GM12801 (cell line): ENCODE data around the gene EIPR1.

ENCODE experiments used
- TF ChIP-seq, protein P1 (sequence below): IDR thresholded peaks from one replicate; pipeline ENCODE4 v1.5.1; 2011; ENCODE audit warnings: control low read depth; ENCODE audit not compliant: insufficient read length; ENCODE audit errors: extremely low read depth

EIPR1 gene

DNA sequence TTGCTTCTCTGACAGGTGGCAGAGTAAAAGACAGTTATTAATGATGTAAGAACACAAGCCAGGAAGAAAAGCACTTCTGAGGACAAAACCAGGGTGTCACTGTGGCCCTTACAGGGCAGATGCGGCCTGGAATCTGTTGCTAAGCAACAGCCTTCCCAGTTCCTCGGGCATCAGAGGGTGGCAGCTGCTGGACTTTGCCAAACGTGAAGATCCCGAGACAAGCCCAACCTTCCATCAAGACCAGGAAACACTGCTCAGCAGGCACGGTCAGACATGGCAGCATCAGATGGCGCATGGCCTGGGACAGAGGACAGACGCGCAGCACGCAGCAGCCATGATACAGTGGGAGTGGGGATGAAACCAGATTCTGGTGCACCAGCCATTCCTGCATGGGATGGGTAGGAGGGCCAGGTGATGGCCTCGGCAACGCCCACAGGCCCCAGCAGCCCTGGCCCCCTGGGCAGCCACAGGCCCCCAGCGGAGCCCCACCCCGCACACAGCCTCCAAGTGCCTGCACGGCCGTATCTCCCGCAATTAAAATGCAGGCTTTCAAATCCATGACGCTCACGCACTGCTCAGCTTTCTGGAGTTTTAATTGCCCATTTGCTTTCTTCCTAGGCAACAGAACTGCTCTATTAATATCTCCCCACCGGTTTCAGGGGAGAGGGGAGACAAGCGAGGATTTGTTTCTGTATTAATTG, 89.0 kb downstream of the EIPR1 start:
- TF ChIP-seq, protein P1, sequence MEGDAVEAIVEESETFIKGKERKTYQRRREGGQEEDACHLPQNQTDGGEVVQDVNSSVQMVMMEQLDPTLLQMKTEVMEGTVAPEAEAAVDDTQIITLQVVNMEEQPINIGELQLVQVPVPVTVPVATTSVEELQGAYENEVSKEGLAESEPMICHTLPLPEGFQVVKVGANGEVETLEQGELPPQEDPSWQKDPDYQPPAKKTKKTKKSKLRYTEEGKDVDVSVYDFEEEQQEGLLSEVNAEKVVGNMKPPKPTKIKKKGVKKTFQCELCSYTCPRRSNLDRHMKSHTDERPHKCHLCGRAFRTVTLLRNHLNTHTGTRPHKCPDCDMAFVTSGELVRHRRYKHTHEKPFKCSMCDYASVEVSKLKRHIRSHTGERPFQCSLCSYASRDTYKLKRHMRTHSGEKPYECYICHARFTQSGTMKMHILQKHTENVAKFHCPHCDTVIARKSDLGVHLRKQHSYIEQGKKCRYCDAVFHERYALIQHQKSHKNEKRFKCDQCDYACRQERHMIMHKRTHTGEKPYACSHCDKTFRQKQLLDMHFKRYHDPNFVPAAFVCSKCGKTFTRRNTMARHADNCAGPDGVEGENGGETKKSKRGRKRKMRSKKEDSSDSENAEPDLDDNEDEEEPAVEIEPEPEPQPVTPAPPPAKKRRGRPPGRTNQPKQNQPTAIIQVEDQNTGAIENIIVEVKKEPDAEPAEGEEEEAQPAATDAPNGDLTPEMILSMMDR: no peak

DNA sequence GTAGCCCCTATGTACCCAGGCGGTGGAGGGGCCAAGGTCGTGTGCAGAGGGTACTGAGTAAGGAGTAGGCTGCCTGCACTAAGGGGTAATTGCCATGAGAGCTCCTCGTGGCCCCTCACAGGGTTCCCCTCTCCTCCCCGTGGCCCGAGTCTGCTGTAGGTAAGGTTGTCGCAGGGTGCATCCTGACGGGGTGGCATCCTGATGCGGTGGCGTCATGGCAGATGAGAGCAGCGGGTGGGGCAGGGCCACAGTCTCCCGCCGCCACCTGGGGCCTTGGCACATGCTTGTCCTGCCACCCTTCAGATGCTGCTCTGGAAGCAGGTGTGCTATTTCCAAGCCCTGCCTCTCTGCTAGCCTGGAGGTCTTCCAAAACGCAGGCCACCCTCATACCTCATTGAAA, 89.7 kb downstream of the EIPR1 start:
- TF ChIP-seq, protein P1: no peak

DNA sequence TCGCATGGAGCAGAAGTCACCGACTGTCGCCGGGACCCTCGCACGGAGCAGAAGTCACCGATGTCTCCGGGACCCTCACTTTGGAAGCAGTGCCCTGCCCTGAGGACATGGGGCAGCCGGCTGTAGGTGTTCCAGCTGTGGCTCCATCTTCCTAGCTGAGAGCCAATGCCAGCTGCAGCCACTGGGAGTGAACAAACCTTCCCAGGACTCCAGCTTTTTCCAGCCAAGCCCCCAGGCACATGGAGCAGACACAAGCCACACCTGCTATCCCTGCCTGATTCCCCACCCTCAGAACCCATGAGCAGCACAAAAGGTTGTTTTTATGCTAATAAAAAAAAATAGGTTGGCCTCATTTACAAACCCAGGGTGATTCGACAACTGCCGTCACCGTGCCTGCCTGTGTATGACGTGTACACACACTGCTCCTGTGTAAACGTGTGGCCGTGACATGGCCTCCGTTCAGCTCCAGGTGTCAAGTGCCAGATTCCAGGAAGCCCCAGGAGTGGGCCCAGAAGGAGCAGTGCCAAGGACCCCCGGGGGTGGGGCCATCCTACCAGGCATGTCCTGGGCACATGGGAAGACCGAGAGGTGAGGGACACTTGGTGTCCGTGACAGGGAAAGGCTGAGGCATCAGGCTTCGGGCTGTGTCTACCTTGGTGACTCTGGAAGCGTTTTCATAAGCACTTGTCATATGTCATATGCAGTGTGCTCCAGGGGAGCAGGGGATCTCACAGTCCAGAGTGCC, 91.5 kb downstream of the EIPR1 start:
- TF ChIP-seq, protein P1: no peak

DNA sequence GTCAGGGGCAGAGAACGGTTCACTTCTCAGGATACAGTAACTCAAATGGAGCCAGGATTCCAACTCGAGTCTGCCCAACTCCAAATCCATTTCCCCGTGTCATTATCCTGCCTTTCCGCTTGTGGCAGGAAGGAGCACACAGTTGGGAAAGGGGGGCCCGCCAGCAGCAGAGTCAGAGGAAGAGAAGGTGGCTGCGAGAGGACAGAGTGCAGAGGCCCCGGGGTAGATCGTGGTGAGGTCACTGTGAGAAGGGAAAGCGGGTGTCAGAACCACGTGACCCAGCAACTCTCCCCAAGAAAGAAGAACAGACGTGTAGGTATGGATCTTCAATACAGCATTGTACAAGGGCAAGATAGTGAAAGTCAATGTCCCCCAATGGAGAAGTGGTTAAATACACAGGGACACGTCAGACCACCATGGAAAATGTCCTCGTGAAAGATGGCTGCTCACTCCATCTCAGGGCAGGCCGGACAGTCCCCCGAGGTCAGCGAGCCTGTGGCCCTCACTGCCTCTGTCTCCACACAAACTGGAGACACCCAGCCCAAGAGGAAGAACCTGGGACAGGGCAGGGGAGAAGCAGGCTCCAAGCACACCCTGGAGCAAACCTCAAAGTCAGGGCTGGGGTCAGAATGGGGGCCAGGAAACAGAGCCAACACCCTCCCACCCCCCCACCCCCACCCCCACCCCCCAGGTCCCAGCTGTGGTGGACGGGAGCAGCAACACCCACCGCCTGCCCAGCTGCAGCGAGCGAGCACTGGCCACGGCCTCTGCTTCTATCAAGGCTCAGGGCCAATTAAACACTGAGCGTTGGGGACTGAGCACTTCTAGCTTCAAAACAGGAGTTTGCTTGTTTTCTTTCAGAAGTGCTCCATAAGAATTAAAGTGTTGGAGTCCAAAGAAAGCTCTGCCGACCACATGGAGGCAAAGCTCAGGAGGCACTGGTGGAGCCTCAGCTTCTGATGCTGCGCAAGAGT, 92.7 kb downstream of the EIPR1 start:
- TF ChIP-seq, protein P1: no peak

DNA sequence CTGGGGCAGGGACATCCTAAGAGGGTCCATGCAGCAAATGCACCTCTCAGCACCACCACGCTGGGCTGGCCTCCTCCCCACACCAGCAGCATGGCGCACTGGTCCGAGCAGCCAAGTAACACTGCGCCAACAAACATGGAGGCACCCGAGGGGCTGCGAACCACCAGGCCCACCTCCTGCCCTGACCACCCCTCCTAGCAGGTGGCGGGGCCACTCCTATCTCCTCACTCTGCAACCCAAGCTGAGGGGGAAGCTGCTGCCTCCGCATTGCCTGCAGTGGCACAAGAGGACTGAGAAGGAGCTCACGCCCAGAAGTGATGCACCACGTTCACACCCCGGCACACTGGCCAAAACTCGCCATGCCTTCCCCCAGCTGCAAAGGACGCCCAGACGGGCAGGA, 94.4 kb downstream of the EIPR1 start:
- TF ChIP-seq, protein P1: no peak

DNA sequence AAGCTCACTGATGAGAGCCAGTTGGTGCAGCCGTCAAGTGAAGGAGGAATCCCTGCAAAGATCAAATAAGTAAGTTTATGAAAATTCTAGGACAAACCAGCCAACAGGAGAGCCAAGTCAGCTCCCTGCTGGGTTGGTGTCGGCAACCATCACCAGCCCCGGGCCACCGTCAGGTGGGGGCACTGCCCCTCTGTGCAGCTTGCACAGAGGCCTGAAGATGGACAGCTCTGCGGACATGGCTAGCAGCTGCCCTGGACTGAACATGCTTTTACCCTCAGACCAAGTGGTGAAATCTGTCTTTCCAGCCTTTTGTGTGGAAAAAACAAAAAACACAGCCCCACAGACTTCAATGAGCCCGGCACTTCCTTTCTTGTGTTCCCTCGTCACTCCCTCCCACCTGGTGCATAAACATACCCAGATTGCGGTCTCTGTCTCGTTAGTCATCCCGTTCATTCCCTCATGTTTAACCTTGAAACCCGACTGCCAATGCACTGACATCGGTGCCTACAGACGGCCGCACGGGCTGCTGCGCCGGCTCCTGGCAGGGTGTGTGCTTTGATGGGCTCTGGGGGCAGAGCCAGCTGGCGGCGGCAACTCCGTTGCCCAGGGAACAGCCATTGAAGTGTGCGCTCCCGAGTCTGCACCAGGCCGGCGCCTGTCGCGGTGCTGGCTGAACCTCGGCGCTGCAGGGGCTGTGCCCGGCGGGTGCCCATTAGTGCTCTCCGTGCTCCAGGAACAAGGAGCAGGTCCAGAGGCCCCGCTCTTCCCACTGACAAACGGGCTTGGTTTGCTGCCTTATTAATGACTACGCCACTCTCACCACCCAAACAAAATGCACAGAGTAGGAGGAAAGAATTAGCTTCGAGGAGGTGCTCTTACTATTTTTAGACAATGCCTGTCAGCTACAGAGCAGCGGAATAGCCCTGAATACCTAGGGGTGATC, 95.3 kb downstream of the EIPR1 start:
- TF ChIP-seq, protein P1: no peak
